NCI-H774 (cell line): ENCODE data around the gene HNRNPR.
A peak's percentile ranks its signal among the peaks of the same experiment; 100 is the strongest.
"Not testable (repeated sequence)": the region's sequence is repeated elsewhere in the genome, so short reads cannot be mapped to it uniquely, and the experiment has no call there.

Source experiments
- DNase-seq: peaks from one replicate; lab custom pipeline; 2025; lab: John Stamatoyannopoulos, UW

Gene HNRNPR

GRCh38 chr1:23344111-23344986 lies at the start of gene HNRNPR:
Gene HNRNPR, minus strand, starts transcription at chr1:23344284. Its CDS starts 3,276 bp downstream, at chr1:23341008.
- DNase-seq = peak; percentile 92

- DNase-seq = no peak
These were observed 49.6 kb upstream of the HNRNPR start for GRCh38 chr1:23393706-23394105.

- no peak for DNase-seq
These were observed 48.2 kb upstream of the HNRNPR start for GRCh38 chr1:23392125-23392855.

- DNase-seq = no peak
These were observed 45.8 kb upstream of the HNRNPR start for GRCh38 chr1:23389837-23390321.

GRCh38 chr1:23387494-23387893 lies 43.4 kb upstream of the HNRNPR start:
- DNase-seq = no peak

- DNase-seq = no peak
These were observed 41.1 kb upstream of the HNRNPR start for GRCh38 chr1:23385119-23385621.

GRCh38 chr1:23384312-23385058 lies 40.4 kb upstream of the HNRNPR start:
- DNase-seq = no peak

- no peak for DNase-seq
These were observed 39.7 kb upstream of the HNRNPR start for GRCh38 chr1:23383577-23384311.

- DNase-seq = no peak
These were observed 37.3 kb upstream of the HNRNPR start for GRCh38 chr1:23381233-23381885.

GRCh38 chr1:23380719-23381118 lies 36.6 kb upstream of the HNRNPR start:
- no peak for DNase-seq

GRCh38 chr1:23380236-23380635 lies 36.2 kb upstream of the HNRNPR start:
- DNase-seq = not testable (repeated sequence)

- no peak for DNase-seq
These were observed 33.1 kb upstream of the HNRNPR start for GRCh38 chr1:23376890-23377811.

GRCh38 chr1:23374079-23374735 lies 30.1 kb upstream of the HNRNPR start:
- DNase-seq = not testable (repeated sequence)

GRCh38 chr1:23371987-23372880 lies 28.1 kb upstream of the HNRNPR start:
- no peak for DNase-seq

GRCh38 chr1:23370709-23371584 lies 26.9 kb upstream of the HNRNPR start:
- DNase-seq = no peak

- DNase-seq = no peak
These were observed 26.2 kb upstream of the HNRNPR start for GRCh38 chr1:23370330-23370708.
